Activated CD4-positive, alpha-beta T cell treated with anti-CD3 and anti-CD28 coated beads for 48 hours (primary cell): ENCODE measurements around the gene ETF1.
A peak's percentile ranks its signal among the peaks of the same experiment; 100 is the strongest.
"Not testable (repeated sequence)": the region's sequence is repeated elsewhere in the genome, so short reads cannot be mapped to it uniquely, and the experiment has no call there.

ENCODE experiments used
- DNase-seq: peaks from one replicate; pipeline ENCODE4 v3.0.0-alpha.2; 2020

Gene ETF1

DNA sequence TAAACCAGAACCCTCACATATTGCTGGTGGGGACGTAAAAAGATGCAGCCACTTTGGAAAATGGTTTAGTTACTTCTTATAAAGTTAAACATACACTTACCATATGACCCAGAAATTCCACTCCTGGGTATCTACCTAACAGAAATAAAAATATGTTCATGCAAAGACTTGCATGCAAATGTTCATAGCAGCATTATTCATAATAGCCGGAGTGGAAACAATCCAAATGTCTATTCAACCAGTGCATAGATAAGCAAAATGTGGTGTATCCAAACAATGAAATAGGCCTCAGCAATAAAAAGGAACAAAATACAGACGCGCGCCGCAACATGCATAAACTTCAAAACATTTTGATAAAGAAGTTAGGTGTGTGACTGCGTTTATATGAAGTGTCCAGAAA is 66.1 kb downstream of the ETF1 start:
- DNase-seq, result no peak

GRCh38 chr5:138473151-138473550 is 69.9 kb downstream of the ETF1 start:
- DNase-seq, result not testable (repeated sequence)

DNA sequence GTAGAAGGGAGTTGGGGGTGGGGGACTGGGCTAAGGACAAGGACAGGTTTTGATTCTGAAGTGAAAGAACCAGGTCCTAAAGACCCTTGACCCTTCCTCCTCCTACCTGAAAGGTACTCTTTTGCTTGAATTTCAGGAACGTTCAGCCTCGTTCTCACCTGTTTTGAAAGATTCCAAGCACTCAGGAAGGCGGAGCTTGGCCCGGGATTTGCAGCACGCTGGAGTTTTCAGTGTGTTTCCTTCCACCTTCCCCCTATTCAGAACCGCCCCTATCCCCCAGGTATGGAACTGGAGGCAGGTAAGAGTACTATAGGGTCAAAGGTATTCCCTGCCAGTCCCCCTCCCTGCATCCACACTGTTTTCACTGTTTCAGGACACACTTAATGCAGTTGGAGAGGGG is 70.7 kb downstream of the ETF1 start:
- DNase-seq, result no peak

DNA sequence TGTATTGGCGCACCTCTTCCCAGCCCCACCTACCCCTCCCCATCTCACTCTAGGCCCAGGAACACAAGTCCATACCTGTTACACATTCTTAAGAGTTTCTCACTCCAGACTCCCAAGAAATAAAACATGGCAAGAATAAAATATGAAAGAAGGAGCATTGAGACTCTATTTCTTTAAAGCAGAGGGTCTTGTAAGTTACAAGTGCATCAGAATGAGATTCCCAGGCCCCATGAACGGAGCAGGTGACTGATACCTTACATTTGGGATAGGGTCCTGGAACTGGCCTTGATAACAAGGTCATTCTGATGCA is 72.0 kb downstream of the ETF1 start:
- DNase-seq, result no peak

DNA sequence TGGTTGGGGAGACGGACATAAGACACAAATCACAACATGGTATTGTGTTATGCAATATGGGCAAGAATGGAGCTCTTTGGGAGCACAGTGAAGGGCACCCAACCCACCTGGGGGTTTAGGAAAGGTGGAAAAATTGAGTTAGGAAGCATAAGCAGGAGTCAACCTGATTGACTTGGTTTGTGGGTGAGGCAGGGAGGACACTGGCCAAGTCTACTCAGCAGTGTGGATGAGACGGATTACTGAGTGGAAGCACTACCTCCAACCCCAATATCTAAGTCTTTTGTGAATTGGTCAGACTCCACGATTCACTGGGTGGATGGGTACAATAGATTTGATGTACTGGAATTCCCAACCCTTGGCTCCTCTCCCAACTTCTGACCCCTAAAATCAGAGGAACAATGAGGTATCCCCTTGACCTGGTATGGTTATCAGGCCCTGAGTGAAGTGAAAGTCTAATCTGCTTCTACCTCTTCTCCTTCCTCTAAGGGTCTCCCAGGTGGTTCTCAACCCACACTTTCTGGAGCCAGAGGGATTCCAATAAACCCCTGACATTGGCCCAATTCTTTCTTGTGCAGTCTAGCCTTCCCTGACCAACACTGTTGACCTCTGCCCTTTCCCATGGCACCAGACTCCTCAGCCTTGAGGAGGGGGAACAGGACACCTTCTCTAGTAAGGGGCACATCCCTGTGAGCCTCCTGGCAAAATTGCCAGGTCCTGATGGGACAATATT is 72.5 kb downstream of the ETF1 start:
- no peak for DNase-seq

- DNase-seq, result no peak
These were observed 73.3 kb downstream of the ETF1 start for GRCh38 chr5:138469540-138470321.

DNA sequence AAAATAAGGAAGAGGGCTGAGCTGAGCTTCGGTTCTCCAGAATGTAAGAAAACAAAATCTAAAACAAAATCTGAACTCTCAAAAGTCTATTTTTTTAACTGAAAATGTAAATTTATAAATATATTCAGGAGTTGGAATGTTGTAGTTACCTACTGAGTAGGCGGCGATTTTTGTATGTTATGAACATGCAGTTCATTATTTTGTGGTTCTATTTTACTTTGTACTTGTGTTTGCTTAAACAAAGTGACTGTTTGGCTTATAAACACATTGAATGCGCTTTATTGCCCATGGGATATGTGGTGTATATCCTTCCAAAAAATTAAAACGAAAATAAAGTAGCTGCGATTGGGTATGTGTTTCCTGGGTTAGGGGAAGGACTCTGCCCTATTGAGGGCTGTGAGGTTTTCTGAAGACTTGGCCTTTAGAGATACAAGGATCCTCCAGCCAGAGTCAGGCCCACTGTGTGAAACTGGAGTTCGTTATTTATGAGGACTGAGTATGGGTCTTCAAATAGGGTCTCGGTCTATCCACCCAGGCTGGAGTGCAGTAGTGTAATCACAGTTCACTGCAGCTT is 74.0 kb downstream of the ETF1 start:
- no peak for DNase-seq

GRCh38 chr5:138468133-138468965 is 74.7 kb downstream of the ETF1 start:
- no peak for DNase-seq

DNA sequence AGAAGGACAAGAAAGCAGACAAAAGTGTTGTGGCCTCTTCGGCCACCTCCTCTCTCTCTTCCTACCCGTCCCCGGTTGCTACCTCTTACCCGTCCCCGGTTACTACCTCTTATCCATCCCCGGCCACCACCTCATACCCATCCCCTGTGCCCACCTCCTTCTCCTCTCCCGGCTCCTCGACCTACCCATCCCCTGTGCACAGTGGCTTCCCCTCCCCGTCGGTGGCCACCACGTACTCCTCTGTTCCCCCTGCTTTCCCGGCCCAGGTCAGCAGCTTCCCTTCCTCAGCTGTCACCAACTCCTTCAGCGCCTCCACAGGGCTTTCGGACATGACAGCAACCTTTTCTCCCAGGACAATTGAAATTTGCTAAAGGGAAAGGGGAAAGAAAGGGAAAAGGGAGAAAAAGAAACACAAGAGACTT is 75.3 kb downstream of the ETF1 start:
- DNase-seq, result no peak

GRCh38 chr5:138466900-138467710 is 75.9 kb downstream of the ETF1 start:
- no peak for DNase-seq

DNA sequence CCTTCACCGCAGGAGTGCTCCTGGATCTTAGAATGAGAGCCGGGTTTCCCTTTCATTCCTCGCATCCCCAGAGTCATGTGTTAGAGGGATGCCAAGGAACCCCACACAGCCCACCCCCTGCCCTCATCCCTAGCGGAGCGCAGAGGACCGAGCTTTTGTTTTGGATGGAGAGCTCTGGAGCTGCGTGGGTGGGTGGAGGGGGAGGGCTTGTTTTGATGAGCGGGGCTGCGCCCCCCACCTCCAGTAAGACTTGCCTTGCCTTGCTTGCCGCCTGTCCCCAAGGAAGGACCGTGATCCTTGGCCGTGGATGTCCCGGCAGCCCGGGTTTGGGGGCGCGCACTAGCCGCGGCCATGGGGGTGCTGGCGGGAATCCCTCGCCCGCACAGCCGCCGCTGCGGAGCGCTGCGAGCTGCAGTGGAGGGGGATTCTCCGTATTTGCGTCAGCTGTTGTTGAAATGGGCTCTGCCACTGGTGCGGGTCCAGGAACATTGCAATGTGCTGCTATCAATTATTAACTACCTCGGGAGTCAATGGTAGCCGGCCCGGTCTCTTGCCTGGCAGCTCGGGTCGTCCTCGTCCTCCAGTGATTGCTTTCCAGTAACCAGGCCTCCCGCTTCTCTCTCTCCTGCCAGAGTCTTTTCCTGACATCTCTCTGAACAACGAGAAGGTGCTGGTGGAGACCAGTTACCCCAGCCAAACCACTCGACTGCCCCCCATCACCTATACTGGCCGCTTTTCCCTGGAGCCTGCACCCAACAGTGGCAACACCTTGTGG is 76.7 kb downstream of the ETF1 start:
- peak; percentile 40 for DNase-seq

GRCh38 chr5:138465261-138466124 is 77.5 kb downstream of the ETF1 start, which contains the start of gene EGR1:
Gene EGR1, plus strand, starts transcription at chr5:138465479. Its CDS starts 283 bp downstream, at chr5:138465762.
- DNase-seq, result peak; percentile 96

GRCh38 chr5:138464388-138465260 is 78.4 kb downstream of the ETF1 start:
- DNase-seq, result peak; percentile 98

- peak; percentile 95 for DNase-seq
These were observed 79.0 kb downstream of the ETF1 start for GRCh38 chr5:138464008-138464387.

GRCh38 chr5:138463419-138464007 is 79.5 kb downstream of the ETF1 start:
- no peak for DNase-seq

GRCh38 chr5:138461343-138462125 is 81.5 kb downstream of the ETF1 start:
- DNase-seq, result no peak

GRCh38 chr5:138460032-138460693 is 82.9 kb downstream of the ETF1 start:
- no peak for DNase-seq
